ENCODE results near the gene CCT8. TPM values are rescaled to one million over a fixed set of nuclear protein-coding genes. Genes with fewer than 3 reads are reported as not detected.

The CCT8 gene
- polyA plus RNA-seq, 1 donor from 2014 or later = 249 TPM

- no peak overlapping the region for H2AFZ ChIP-seq (ENCODE audit: low read depth, low read length)
- H3K9me3 ChIP-seq (ENCODE audit: low read length) = no peaks in the 10 kb centered on the region
- H3K9ac ChIP-seq (ENCODE audit: low read length) = no peak overlapping the region
- H3F3A ChIP-seq (ENCODE audit: insufficient read depth, low read length, poor library complexity, severe bottlenecking) = no peaks in the 10 kb centered on the region
- H3K4me3 ChIP-seq (ENCODE audit: low read length) = no peak overlapping the region
- no peaks in the 10 kb centered on the region for H3K36me3 ChIP-seq (ENCODE audit: insufficient read depth, low read length)
- H4K20me1 ChIP-seq (ENCODE audit: insufficient read depth) = no peaks in the 10 kb centered on the region
- TF ChIP-seq RAD21 (conservative IDR thresholded peaks at IDR 0.05) (no peak), EP300 (conservative IDR thresholded peaks at IDR 0.05; ENCODE audit: poor library complexity, severe bottlenecking) (no peak), EZH2 (IDR thresholded peaks at IDR 0.05; ENCODE audit: borderline replicate concordance, insufficient read depth, low read length, poor library complexity, severe bottlenecking) (no peak), CTCF (IDR thresholded peaks at IDR 0.05; ENCODE audit: poor library complexity, severe bottlenecking) (no peak), MXI1 (conservative IDR thresholded peaks at IDR 0.05; ENCODE audit: poor library complexity, severe bottlenecking) (no peak), REST (IDR thresholded peaks at IDR 0.05; ENCODE audit: borderline replicate concordance) (no peak), POLR2AphosphoS5 (IDR thresholded peaks at IDR 0.05) (no peak), SMC3 (conservative IDR thresholded peaks at IDR 0.05; ENCODE audit: poor library complexity) (no peak), TAF1 (IDR thresholded peaks at IDR 0.05; ENCODE audit: low read depth) (no peak)
- no peak overlapping the region for H3K27ac ChIP-seq (ENCODE audit: low read length)
- no peak overlapping the region for H3K4me2 ChIP-seq (ENCODE audit: low read length)
- no peaks in the 10 kb centered on the region for H3K9me2 ChIP-seq (ENCODE audit: insufficient read depth, low read length)
- H3K79me2 ChIP-seq (replicated peaks; ENCODE audit: insufficient read depth, low read length) = peaks cover 10% of the 10 kb centered on the region
- no peaks in the 10 kb centered on the region for H3K27me3 ChIP-seq (ENCODE audit: insufficient read depth, low read depth, low read length)
These were observed 42.5 kb downstream of the CCT8 start for GRCh38 chr21:29030909-29031308.

GRCh38 chr21:29029524-29029923 is 43.9 kb downstream of the CCT8 start:
- Histone ChIP-seq H3K9ac (ENCODE audit: low read length) (no peak overlapping the region), H3K9me2 (ENCODE audit: insufficient read depth, low read length) (no peaks in the 10 kb centered on the region), H3K27ac (ENCODE audit: low read length) (no peak overlapping the region), H3K27me3 (ENCODE audit: insufficient read depth, low read depth, low read length) (no peaks in the 10 kb centered on the region), H3K79me2 (replicated peaks; ENCODE audit: insufficient read depth, low read length) (peaks cover 19% of the 10 kb centered on the region), H4K20me1 (ENCODE audit: insufficient read depth) (no peaks in the 10 kb centered on the region), H3K9me3 (ENCODE audit: low read length) (no peaks in the 10 kb centered on the region), H3K4me3 (ENCODE audit: low read length) (no peak overlapping the region), H2AFZ (ENCODE audit: low read depth, low read length) (no peak overlapping the region), H3F3A (ENCODE audit: insufficient read depth, low read length, poor library complexity, severe bottlenecking) (no peaks in the 10 kb centered on the region), H3K36me3 (ENCODE audit: insufficient read depth, low read length) (no peaks in the 10 kb centered on the region), H3K4me2 (ENCODE audit: low read length) (no peak overlapping the region)
- TF ChIP-seq MXI1 (conservative IDR thresholded peaks at IDR 0.05; ENCODE audit: poor library complexity, severe bottlenecking) = no peak

- Histone ChIP-seq H3K9ac (ENCODE audit: low read length) (peak overlapping the region; percentile 91), H3K9me3 (ENCODE audit: low read length) (no peaks in the 10 kb centered on the region), H3F3A (ENCODE audit: insufficient read depth, low read length, poor library complexity, severe bottlenecking) (no peaks in the 10 kb centered on the region), H3K79me2 (replicated peaks; ENCODE audit: insufficient read depth, low read length) (peaks cover 19% of the 10 kb centered on the region), H3K9me2 (ENCODE audit: insufficient read depth, low read length) (no peaks in the 10 kb centered on the region), H3K27ac (ENCODE audit: low read length) (peak overlapping the region; percentile 98), H3K4me2 (ENCODE audit: low read length) (peak overlapping the region; percentile 89), H3K4me3 (ENCODE audit: low read length) (peak overlapping the region; percentile 71), H2AFZ (ENCODE audit: low read depth, low read length) (peak overlapping the region; percentile 65), H3K27me3 (ENCODE audit: insufficient read depth, low read depth, low read length) (no peaks in the 10 kb centered on the region), H3K36me3 (ENCODE audit: insufficient read depth, low read length) (no peaks in the 10 kb centered on the region), H4K20me1 (ENCODE audit: insufficient read depth) (no peaks in the 10 kb centered on the region)
- TF ChIP-seq RAD21 (conservative IDR thresholded peaks at IDR 0.05) = no peak
- TF ChIP-seq CTCF (IDR thresholded peaks at IDR 0.05; ENCODE audit: poor library complexity, severe bottlenecking) = no peak
- TF ChIP-seq EZH2 (IDR thresholded peaks at IDR 0.05; ENCODE audit: borderline replicate concordance, insufficient read depth, low read length, poor library complexity, severe bottlenecking) = no peak
- TF ChIP-seq EP300 (conservative IDR thresholded peaks at IDR 0.05; ENCODE audit: poor library complexity, severe bottlenecking) = no peak
- no peak for TF ChIP-seq SMC3 (conservative IDR thresholded peaks at IDR 0.05; ENCODE audit: poor library complexity)
- no peak for TF ChIP-seq REST (IDR thresholded peaks at IDR 0.05; ENCODE audit: borderline replicate concordance)
- TF ChIP-seq TAF1 (IDR thresholded peaks at IDR 0.05; ENCODE audit: low read depth) = no peak
- TF ChIP-seq POLR2AphosphoS5 (IDR thresholded peaks at IDR 0.05) = no peak
- no peak for TF ChIP-seq MXI1 (conservative IDR thresholded peaks at IDR 0.05; ENCODE audit: poor library complexity, severe bottlenecking)
These were observed 48.1 kb downstream of the CCT8 start for GRCh38 chr21:29025328-29025713.

Measured in neural cell (in vitro differentiated cells).